ENCODE measurements around the gene CDK2. TPM values are rescaled to one million over a fixed set of nuclear protein-coding genes. Genes with fewer than 3 reads are reported as not detected.
A peak's percentile ranks its signal among the peaks of the same experiment; 100 is the strongest.

The CDK2 gene
- total and polyA plus RNA-seq, 9 of the 15 experiments (the other 6 are each of a cell fraction or from before 2014, with no cell fraction given): 17.4 to 213 (median 109) TPM

GRCh38 chr12:55973599-55974307, 7.1 kb downstream of the CDK2 start, which contains the start of gene RAB5B (continued):
- TF ChIP-seq FOXP4 (CRISPR knock-in tag; IDR thresholded peaks at IDR 0.05; ENCODE audit: borderline replicate concordance) (peak; percentile 20; the same call in 1 of the 2 replicates), MAZ (CRISPR knock-in tag; conservative IDR thresholded peaks at IDR 0.05 in 1 of 2, IDR thresholded peaks at IDR 0.05 in 1 of 2) (peak; percentile 88 to 93), RERE (CRISPR knock-in tag; IDR thresholded peaks at IDR 0.05; ENCODE audit: borderline replicate concordance) (no peak), CREB3L1 (IDR thresholded peaks at IDR 0.05; ENCODE audit: borderline replicate concordance, low read depth) (peak; percentile 80; the same call in 1 of the 2 replicates), ZNF764 (CRISPR knock-in tag; IDR thresholded peaks at IDR 0.05; ENCODE audit: low read depth) (no peak; the same call in 1 of the 2 replicates), MLLT1 (IDR thresholded peaks at IDR 0.05) (peak; percentile 27 to 99; a peak in 2 of 4 replicates), THRAP3 (IDR thresholded peaks at IDR 0.05; ENCODE audit: borderline replicate concordance) (no peak), MNT (conservative IDR thresholded peaks at IDR 0.05) (peak; percentile 66 to 79), TAF9B (IDR thresholded peaks at IDR 0.05; ENCODE audit: partially characterized antibody) (peak; percentile 70), ELF2 (CRISPR knock-in tag; IDR thresholded peaks at IDR 0.05) (peak; percentile 56; the same call in 1 of the 2 replicates), POLR2AphosphoS5 (IDR thresholded peaks at IDR 0.05; ENCODE audit: control insufficient read depth, insufficient read depth, low read depth, low read length) (peak; percentile 52; the same call in 1 of the 2 replicates), CXXC5 (CRISPR knock-in tag; IDR thresholded peaks at IDR 0.05) (peak; percentile 79), ESRRA (IDR thresholded peaks at IDR 0.05; ENCODE audit: borderline replicate concordance, low read depth) (peak; percentile 47; the same call in 1 of the 2 replicates)
